Fibroblast of skin of back (primary cell): ENCODE results near the gene PRELID2. TPM values are rescaled to one million over a fixed set of nuclear protein-coding genes. Genes with fewer than 3 reads are reported as not detected.
"Not testable (repeated sequence)": the region's sequence is repeated elsewhere in the genome, so short reads cannot be mapped to it uniquely, and the experiment has no call there.

Experiments
- DNase-seq: peaks from one replicate; pipeline ENCODE4 v3.0.0-alpha.2; 2013
- polyA plus RNA-seq, 2 experiments: library from polyadenylated mRNA; unstranded; fragments of 120-200 nt; gene quantifications; one replicate each; pipeline ENCODE4 v1.2.1, GENCODE V29; 2013; ENCODE audit not compliant: insufficient read length in 2 of 2

PRELID2 gene
- polyA plus RNA-seq (2013, experiment 1 of 2; ENCODE audit: insufficient read length) = 5.1 TPM
- polyA plus RNA-seq (2013, experiment 2 of 2; ENCODE audit: insufficient read length) = 3.6 TPM

GRCh38 chr5:145834917-145835847 lies at the start of gene PRELID2:
Gene PRELID2 (minus strand): TSS chr5:145835342. CDS start chr5:145835251, 91 bp downstream.
- peak; percentile 89 for DNase-seq

- no peak for DNase-seq
These were observed 39.6 kb upstream of the PRELID2 start for GRCh38 chr5:145874765-145875164.

- no peak for DNase-seq
These were observed 37.8 kb upstream of the PRELID2 start, which contains the start of gene GRXCR2 for GRCh38 chr5:145872914-145873313. Gene GRXCR2 (minus strand): TSS chr5:145873014. CDS start chr5:145872968, 46 bp downstream.

GRCh38 chr5:145872486-145872885 lies 37.3 kb upstream of the PRELID2 start:
- DNase-seq = no peak

GRCh38 chr5:145869753-145870152 lies 34.6 kb upstream of the PRELID2 start:
- DNase-seq = no peak

- no peak for DNase-seq
These were observed 32.7 kb upstream of the PRELID2 start for GRCh38 chr5:145867806-145868205.

- DNase-seq = not testable (repeated sequence)
These were observed 29.3 kb upstream of the PRELID2 start for GRCh38 chr5:145864432-145864831.

GRCh38 chr5:145863003-145863402 lies 27.9 kb upstream of the PRELID2 start:
- no peak for DNase-seq

GRCh38 chr5:145859897-145860296 lies 24.8 kb upstream of the PRELID2 start:
- DNase-seq = no peak

- no peak for DNase-seq
These were observed 24.3 kb upstream of the PRELID2 start for GRCh38 chr5:145859453-145859852.

- peak; percentile 35 for DNase-seq
These were observed 23.8 kb upstream of the PRELID2 start for GRCh38 chr5:145858959-145859358.

GRCh38 chr5:145856285-145856818 lies 21.2 kb upstream of the PRELID2 start:
- DNase-seq = peak; percentile 57

- no peak for DNase-seq
These were observed 20.7 kb upstream of the PRELID2 start for GRCh38 chr5:145855763-145856267.

GRCh38 chr5:145854651-145855258 lies 19.6 kb upstream of the PRELID2 start:
- peak; percentile 82 for DNase-seq

- DNase-seq = no peak
These were observed 18.7 kb upstream of the PRELID2 start for GRCh38 chr5:145853781-145854376.

- no peak for DNase-seq
These were observed 17.8 kb upstream of the PRELID2 start for GRCh38 chr5:145852990-145853389.

GRCh38 chr5:145848854-145849253 lies 13.7 kb upstream of the PRELID2 start:
- DNase-seq = peak; percentile 65

GRCh38 chr5:145847499-145848497 lies 12.7 kb upstream of the PRELID2 start:
- DNase-seq = peak; percentile 79

- no peak for DNase-seq
These were observed 10.9 kb upstream of the PRELID2 start for GRCh38 chr5:145846081-145846480.

GRCh38 chr5:145841299-145841698 lies 6.2 kb upstream of the PRELID2 start:
- DNase-seq = no peak

GRCh38 chr5:145840458-145841132 lies 5.5 kb upstream of the PRELID2 start:
- DNase-seq = no peak
